PC-9 (cell line): ENCODE measurements around the gene DAB1. TPM values are rescaled to one million over a fixed set of nuclear protein-coding genes. Genes with fewer than 3 reads are reported as not detected.

ENCODE experiments used
- BruUV-seq: library from RNA; stranded (reverse); fragments of 400-500 nt; replicated peaks from 2 replicates; lab custom pipeline; 2021; lab: Mats Ljungman, UMichigan
- CTCF ChIA-PET: fragments of 300-600 bp; sonication (Branson Sonifier 250); formaldehyde crosslinking; loops from one replicate; lab custom pipeline; 2022; ENCODE audit warnings: antibody characterized with exemption; lab: Charles Lee
- POLR2A ChIA-PET: fragments of 300-600 bp; sonication (Branson Sonifier 250); formaldehyde crosslinking; loops from one replicate; lab custom pipeline; 2022; ENCODE audit warnings: antibody characterized with exemption; ENCODE audit not compliant: unreplicated experiment; lab: Charles Lee
- DNase-seq, 2 experiments: peaks; one replicate each; pipeline versions ENCODE4 v3.0.0 to v3.0.0-alpha.2; 2015 to 2022; ENCODE audit warnings: mixed read lengths in 1 of 2
- H2AFZ ChIP-seq: fragments of 200-600 bp; sonication (generic); 2 replicates; pipeline ENCODE4 v1.8.1; 2017; ENCODE audit warnings: antibody characterized with exemption
- H3F3A ChIP-seq: fragments of 200-600 bp; sonication (generic); 2 replicates; pipeline ENCODE4 v1.8.1; 2017; ENCODE audit warnings: antibody characterized with exemption, mild to moderate bottlenecking, low read depth; ENCODE audit not compliant: insufficient read depth
- H3K27ac ChIP-seq: fragments of 200-600 bp; sonication (generic); 2 replicates; pipeline ENCODE4 v1.6.1; 2016; ENCODE audit warnings: mixed run types
- H3K27me3 ChIP-seq: fragments of 200-600 bp; sonication (generic); 2 replicates; pipeline ENCODE4 v1.6.1; 2016; ENCODE audit warnings: low read depth, mixed run types; ENCODE audit not compliant: insufficient read depth
- H3K36me3 ChIP-seq: fragments of 200-600 bp; sonication (generic); 2 replicates; pipeline ENCODE4 v1.6.1; 2016; ENCODE audit warnings: low read depth, mixed run types
- H3K4me1 ChIP-seq: fragments of 200-600 bp; sonication (generic); replicated peaks from 2 replicates; pipeline ENCODE4 v1.6.1; 2016; ENCODE audit warnings: mixed run types; ENCODE audit not compliant: insufficient read depth
- H3K4me2 ChIP-seq: fragments of 200-600 bp; sonication (generic); 2 replicates; pipeline ENCODE4 v1.6.1; 2017; ENCODE audit warnings: mixed run types
- H3K4me3 ChIP-seq: fragments of 200-600 bp; sonication (generic); 2 replicates; pipeline ENCODE4 v1.6.1; 2016; ENCODE audit warnings: mixed run types
- H3K79me2 ChIP-seq: fragments of 200-600 bp; sonication (generic); 2 replicates; pipeline ENCODE4 v1.6.1; 2017; ENCODE audit warnings: low read depth, mixed run types
- H3K9me2 ChIP-seq: fragments of 200-600 bp; sonication (generic); 2 replicates; pipeline ENCODE4 v1.8.1; 2017; ENCODE audit warnings: mild to moderate bottlenecking; ENCODE audit not compliant: insufficient read depth
- H3K9me3 ChIP-seq: fragments of 200-600 bp; sonication (generic); 2 replicates; pipeline ENCODE4 v1.8.1; 2016; ENCODE audit warnings: low read depth; ENCODE audit not compliant: insufficient read depth
- H4K20me1 ChIP-seq: fragments of 200-600 bp; sonication (generic); 2 replicates; pipeline ENCODE4 v1.8.1; 2017; ENCODE audit not compliant: insufficient read depth
- EZH2 ChIP-seq: fragments of 200-600 bp; sonication (generic); IDR thresholded peaks from 2 replicates; pipeline ENCODE4 v1.8.0; 2017; ENCODE audit warnings: antibody characterized with exemption, low read depth
- intact Hi-C: fragments of 100-400 bp; cut with micrococcal nuclease; formaldehyde crosslinking; loops from one replicate; pipeline ENCODE4 v1.10.0; 2022; ENCODE audit not compliant: unreplicated experiment
- total RNA-seq: library from RNA; stranded (reverse); gene quantifications from 2 replicates; pipeline ENCODE4 v1.2.3, GENCODE V29; 2021
- TF ChIP-seq, protein P1 (sequence below): fragments of 200-600 bp; sonication (generic); conservative IDR thresholded peaks from 2 replicates; pipeline ENCODE4 v1.6.1; 2017; ENCODE audit warnings: mixed run types, antibody characterized with exemption, mild to moderate bottlenecking, moderate library complexity

Gene DAB1
- total RNA-seq, 1 experiment from 2014 or later, result not detected

DNA sequence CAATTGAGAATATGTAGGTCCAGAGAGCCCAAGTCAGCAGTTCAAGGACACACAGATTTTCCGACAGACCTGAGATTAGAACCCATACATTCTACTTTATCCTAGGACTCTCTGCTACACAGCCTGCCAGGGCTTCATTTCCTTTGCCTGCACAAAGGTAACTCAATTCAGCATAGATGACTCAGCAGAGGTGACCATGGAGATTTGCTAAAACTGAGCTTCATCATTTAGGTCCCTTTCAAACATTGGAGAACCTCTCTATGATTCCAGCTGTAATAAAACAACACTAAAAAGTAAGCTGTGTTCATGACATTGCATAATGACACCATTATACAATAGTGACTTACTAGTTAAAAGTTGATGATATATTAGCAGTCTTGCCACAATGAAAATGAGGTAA, 22.2 kb downstream of the DAB1 start:
- no peak for TF ChIP-seq EZH2
- TF ChIP-seq, protein P1, sequence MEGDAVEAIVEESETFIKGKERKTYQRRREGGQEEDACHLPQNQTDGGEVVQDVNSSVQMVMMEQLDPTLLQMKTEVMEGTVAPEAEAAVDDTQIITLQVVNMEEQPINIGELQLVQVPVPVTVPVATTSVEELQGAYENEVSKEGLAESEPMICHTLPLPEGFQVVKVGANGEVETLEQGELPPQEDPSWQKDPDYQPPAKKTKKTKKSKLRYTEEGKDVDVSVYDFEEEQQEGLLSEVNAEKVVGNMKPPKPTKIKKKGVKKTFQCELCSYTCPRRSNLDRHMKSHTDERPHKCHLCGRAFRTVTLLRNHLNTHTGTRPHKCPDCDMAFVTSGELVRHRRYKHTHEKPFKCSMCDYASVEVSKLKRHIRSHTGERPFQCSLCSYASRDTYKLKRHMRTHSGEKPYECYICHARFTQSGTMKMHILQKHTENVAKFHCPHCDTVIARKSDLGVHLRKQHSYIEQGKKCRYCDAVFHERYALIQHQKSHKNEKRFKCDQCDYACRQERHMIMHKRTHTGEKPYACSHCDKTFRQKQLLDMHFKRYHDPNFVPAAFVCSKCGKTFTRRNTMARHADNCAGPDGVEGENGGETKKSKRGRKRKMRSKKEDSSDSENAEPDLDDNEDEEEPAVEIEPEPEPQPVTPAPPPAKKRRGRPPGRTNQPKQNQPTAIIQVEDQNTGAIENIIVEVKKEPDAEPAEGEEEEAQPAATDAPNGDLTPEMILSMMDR, result no peak
- peaks cover under 1% of the 10 kb centered on the region; the same call in 1 of the 2 replicates for H3K27me3 ChIP-seq
- intact Hi-C loops, result no loop called here
- ChIA-PET CTCF (no interaction called here), POLR2A (no interaction called here)
- H3K36me3 ChIP-seq, result no peaks in the 10 kb centered on the region
- no peak overlapping the region for H3K27ac ChIP-seq
- H3K4me2 ChIP-seq, result no peak overlapping the region
- no peaks in the 10 kb centered on the region for H3K4me1 ChIP-seq
- BruUV-seq, result no TSS peak
- no peaks in the 10 kb centered on the region for H4K20me1 ChIP-seq
- H3K9me2 ChIP-seq, result no peaks in the 10 kb centered on the region
- no peak for DNase-seq
- no peak overlapping the region for H2AFZ ChIP-seq
- H3K9me3 ChIP-seq, result no peaks in the 10 kb centered on the region
- H3K79me2 ChIP-seq, result no peaks in the 10 kb centered on the region
- H3F3A ChIP-seq, result no peaks in the 10 kb centered on the region
- no peak overlapping the region for H3K4me3 ChIP-seq

DNA sequence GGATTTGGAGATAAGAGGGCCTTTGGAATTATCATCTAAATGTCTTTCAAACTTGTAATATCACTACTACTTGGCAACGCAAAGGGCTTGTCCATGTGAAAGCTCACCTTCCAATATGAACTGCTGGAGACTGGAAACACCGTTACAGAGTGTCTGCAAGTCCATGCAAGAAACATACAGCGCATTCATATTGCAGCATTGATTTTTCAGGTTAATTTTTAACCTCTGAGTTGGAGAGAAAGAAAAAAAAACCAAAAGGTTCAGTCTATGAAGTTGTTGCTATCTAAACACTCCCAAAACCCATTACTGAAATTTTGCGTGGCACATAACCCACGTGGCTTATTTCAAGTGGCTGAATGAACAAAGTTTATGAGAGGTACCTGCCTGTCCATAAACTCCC, 23.8 kb downstream of the DAB1 start:
- no peak overlapping the region for H3K27ac ChIP-seq
- no TSS peak for BruUV-seq
- H3K79me2 ChIP-seq, result no peaks in the 10 kb centered on the region
- H3K9me3 ChIP-seq, result no peaks in the 10 kb centered on the region
- H4K20me1 ChIP-seq, result no peaks in the 10 kb centered on the region
- POLR2A ChIA-PET, result no interaction called here
- no peaks in the 10 kb centered on the region for H3K4me1 ChIP-seq
- H3K9me2 ChIP-seq, result no peaks in the 10 kb centered on the region
- no peak overlapping the region for H3K4me3 ChIP-seq
- no peak for TF ChIP-seq EZH2
- TF ChIP-seq, protein P1, result no peak
- DNase-seq, result no peak
- H2AFZ ChIP-seq, result no peak overlapping the region
- H3F3A ChIP-seq, result no peaks in the 10 kb centered on the region
- peaks cover 16% of the 10 kb centered on the region for H3K27me3 ChIP-seq
- no peaks in the 10 kb centered on the region for H3K36me3 ChIP-seq
- no peak overlapping the region for H3K4me2 ChIP-seq
- intact Hi-C loops, result no loop called here
- CTCF ChIA-PET, result no interaction called here

DNA sequence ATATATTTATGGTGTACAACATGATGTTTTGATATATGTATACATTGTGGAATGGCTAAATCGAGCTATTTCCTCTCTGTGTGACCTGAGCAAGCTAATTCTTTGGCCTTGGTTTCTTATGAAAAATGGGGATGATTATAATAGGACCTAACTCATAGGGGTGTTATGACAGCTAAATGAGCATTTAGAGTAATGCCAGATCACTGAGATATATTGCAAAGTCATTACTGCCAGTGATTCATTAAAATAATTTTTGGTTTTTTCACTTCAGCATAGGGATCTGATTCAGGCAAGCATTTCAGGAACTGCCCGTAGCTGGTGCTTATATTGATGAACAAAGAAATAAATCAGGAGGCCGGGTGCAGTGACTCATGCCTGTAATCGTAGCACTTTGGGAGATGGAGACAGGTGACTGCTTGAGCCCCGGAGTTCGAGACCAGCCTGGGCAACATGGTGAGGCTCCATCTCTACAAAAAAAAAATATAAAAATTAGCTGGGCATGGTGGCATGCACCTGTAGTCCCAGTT, 30.7 kb downstream of the DAB1 start:
- H3F3A ChIP-seq, result no peaks in the 10 kb centered on the region
- H3K4me3 ChIP-seq, result no peak overlapping the region
- ChIA-PET POLR2A (no interaction called here), CTCF (no interaction called here)
- H3K36me3 ChIP-seq, result no peaks in the 10 kb centered on the region
- no peaks in the 10 kb centered on the region for H3K4me1 ChIP-seq
- no peak overlapping the region for H2AFZ ChIP-seq
- TF ChIP-seq, protein P1, result no peak
- TF ChIP-seq EZH2, result no peak
- intact Hi-C loops, result no loop called here
- no TSS peak for BruUV-seq
- no peaks in the 10 kb centered on the region for H4K20me1 ChIP-seq
- H3K4me2 ChIP-seq, result no peak overlapping the region
- H3K79me2 ChIP-seq, result no peaks in the 10 kb centered on the region
- no peak overlapping the region for H3K27ac ChIP-seq
- peaks cover 48% of the 10 kb centered on the region for H3K27me3 ChIP-seq
- H3K9me2 ChIP-seq, result no peaks in the 10 kb centered on the region
- no peak for DNase-seq
- no peaks in the 10 kb centered on the region for H3K9me3 ChIP-seq
